ENCODE results near the gene FGF10.

DNA sequence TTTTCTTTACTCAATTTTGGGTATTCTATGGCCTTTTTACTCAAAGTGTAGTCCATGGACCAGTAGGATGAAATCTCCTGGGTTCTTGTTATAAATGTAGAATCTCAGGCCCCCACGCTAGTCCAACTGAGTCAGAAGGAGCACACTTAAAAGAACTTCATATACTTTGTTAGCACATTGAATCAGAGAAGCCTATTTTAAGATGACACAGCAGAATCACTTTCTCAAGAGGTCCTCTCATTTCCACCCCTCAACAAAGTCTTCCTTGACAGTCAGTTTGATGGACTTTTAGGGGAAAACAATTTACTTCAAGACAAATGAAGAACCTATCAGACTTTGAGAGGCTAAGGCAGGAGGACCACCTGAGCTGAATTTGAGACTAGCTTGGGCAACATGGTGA lies 37.7 kb upstream of the FGF10 start:
- TF ChIP-seq, protein P1, sequence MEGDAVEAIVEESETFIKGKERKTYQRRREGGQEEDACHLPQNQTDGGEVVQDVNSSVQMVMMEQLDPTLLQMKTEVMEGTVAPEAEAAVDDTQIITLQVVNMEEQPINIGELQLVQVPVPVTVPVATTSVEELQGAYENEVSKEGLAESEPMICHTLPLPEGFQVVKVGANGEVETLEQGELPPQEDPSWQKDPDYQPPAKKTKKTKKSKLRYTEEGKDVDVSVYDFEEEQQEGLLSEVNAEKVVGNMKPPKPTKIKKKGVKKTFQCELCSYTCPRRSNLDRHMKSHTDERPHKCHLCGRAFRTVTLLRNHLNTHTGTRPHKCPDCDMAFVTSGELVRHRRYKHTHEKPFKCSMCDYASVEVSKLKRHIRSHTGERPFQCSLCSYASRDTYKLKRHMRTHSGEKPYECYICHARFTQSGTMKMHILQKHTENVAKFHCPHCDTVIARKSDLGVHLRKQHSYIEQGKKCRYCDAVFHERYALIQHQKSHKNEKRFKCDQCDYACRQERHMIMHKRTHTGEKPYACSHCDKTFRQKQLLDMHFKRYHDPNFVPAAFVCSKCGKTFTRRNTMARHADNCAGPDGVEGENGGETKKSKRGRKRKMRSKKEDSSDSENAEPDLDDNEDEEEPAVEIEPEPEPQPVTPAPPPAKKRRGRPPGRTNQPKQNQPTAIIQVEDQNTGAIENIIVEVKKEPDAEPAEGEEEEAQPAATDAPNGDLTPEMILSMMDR (IDR thresholded peaks at IDR 0.05) = no peak
- TF ChIP-seq POLR2A (IDR thresholded peaks at IDR 0.05) = no peak
